HEK293 (cell line): ENCODE measurements around the gene CRYBA4.

Source experiments
- SETDB1 ChIP-seq: IDR thresholded peaks from one replicate; pipeline ENCODE4 v1.6.1; 2017; ENCODE audit warnings: mild to moderate bottlenecking, low read length, moderate library complexity, mixed read lengths; ENCODE audit not compliant: insufficient read length
- ZBTB17 ChIP-seq: fragments of 450-650 bp; formaldehyde crosslinking; IDR thresholded peaks from 2 replicates; pipeline ENCODE4 v1.5.1; 2016; ENCODE audit warnings: missing biosample characterization, missing genetic modification characterization
- ZFP37 ChIP-seq: fragments of 450-650 bp; formaldehyde crosslinking; IDR thresholded peaks from 2 replicates; pipeline ENCODE4 v1.5.1; 2016; ENCODE audit warnings: missing biosample characterization, missing genetic modification characterization
- ZNF138 ChIP-seq: fragments of 450-650 bp; formaldehyde crosslinking; IDR thresholded peaks from 2 replicates; pipeline ENCODE4 v1.5.1; 2016; ENCODE audit warnings: missing biosample characterization, missing genetic modification characterization, borderline replicate concordance
- ZNF24 ChIP-seq: fragments of 450-650 bp; formaldehyde crosslinking; IDR thresholded peaks from 2 replicates; pipeline ENCODE4 v1.5.1; 2016; ENCODE audit warnings: missing biosample characterization, missing genetic modification characterization
- ZNF266 ChIP-seq: fragments of 450-650 bp; formaldehyde crosslinking; IDR thresholded peaks from 2 replicates; pipeline ENCODE4 v1.5.1; 2016; ENCODE audit warnings: missing biosample characterization, missing genetic modification characterization, low read depth
- ZNF274 ChIP-seq, 2 experiments: fragments of 200-500 bp in 1 of 2; fragments of 450-650 bp in 1 of 2; sonication (Bioruptor generic) in 1 of 2; formaldehyde crosslinking in 1 of 2; IDR thresholded peaks; 2 replicates each; pipeline versions ENCODE4 v1.5.1 to v1.6.1; 2014 to 2016; ENCODE audit warnings: borderline replicate concordance in 1 of 2, inconsistent platforms in 1 of 2, low read length in 1 of 2, missing biosample characterization in 1 of 2, missing genetic modification characterization in 1 of 2
- ZNF404 ChIP-seq: fragments of 450-650 bp; formaldehyde crosslinking; IDR thresholded peaks from 2 replicates; pipeline ENCODE4 v1.5.1; 2017; ENCODE audit warnings: missing biosample characterization, missing genetic modification characterization
- ZSCAN16 ChIP-seq: fragments of 450-650 bp; formaldehyde crosslinking; IDR thresholded peaks from 2 replicates; pipeline ENCODE4 v1.5.1; 2016; ENCODE audit warnings: missing biosample characterization, missing genetic modification characterization
- TF ChIP-seq, protein P1 (sequence below): fragments of 450-650 bp; formaldehyde crosslinking; IDR thresholded peaks from 2 replicates; pipeline ENCODE4 v1.5.1; 2016; ENCODE audit warnings: missing biosample characterization, missing genetic modification characterization
- TF ChIP-seq, protein P2 (sequence below): fragments of 450-650 bp; formaldehyde crosslinking; IDR thresholded peaks from 2 replicates; pipeline ENCODE4 v1.5.1; 2016; ENCODE audit warnings: missing biosample characterization, missing genetic modification characterization
- TF ChIP-seq, protein P3 (sequence below): sonication (generic); formaldehyde crosslinking; IDR thresholded peaks from 2 replicates; pipeline ENCODE4 v1.8.1; 2022; ENCODE audit warnings: mild to moderate bottlenecking, moderate library complexity, missing genetic modification reagents

DNA sequence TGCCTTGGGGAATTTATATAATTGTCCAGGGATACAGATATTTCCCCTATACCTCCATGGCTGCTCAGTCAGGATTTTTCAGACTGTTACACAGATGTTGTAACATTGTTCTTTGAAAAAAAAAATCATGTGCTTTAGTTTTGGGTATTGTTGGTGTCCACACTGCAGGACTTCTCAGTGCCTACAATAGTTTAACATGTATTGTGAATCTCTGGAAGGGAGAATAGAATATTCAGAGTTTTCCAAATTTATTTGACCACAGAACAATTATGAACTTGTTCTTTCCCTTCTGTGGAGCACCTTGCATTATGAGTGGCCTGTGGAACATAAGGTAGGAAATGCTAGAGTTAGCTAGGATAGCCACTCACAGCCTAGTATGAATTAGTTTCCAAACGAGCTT lies 14.5 kb downstream of the CRYBA4 start:
- TF ChIP-seq, protein P1, sequence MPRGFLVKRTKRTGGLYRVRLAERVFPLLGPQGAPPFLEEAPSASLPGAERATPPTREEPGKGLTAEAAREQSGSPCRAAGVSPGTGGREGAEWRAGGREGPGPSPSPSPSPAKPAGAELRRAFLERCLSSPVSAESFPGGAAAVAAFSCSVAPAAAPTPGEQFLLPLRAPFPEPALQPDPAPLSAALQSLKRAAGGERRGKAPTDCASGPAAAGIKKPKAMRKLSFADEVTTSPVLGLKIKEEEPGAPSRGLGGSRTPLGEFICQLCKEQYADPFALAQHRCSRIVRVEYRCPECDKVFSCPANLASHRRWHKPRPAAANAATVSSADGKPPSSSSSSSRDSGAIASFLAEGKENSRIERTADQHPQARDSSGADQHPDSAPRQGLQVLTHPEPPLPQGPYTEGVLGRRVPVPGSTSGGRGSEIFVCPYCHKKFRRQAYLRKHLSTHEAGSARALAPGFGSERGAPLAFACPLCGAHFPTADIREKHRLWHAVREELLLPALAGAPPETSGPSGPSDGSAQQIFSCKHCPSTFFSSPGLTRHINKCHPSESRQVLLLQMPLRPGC (tag by site-specific recombination): no peak
- TF ChIP-seq ZNF266 (tag by site-specific recombination): no peak
- no peak for TF ChIP-seq ZSCAN16 (tag by site-specific recombination)
- TF ChIP-seq, protein P2, sequence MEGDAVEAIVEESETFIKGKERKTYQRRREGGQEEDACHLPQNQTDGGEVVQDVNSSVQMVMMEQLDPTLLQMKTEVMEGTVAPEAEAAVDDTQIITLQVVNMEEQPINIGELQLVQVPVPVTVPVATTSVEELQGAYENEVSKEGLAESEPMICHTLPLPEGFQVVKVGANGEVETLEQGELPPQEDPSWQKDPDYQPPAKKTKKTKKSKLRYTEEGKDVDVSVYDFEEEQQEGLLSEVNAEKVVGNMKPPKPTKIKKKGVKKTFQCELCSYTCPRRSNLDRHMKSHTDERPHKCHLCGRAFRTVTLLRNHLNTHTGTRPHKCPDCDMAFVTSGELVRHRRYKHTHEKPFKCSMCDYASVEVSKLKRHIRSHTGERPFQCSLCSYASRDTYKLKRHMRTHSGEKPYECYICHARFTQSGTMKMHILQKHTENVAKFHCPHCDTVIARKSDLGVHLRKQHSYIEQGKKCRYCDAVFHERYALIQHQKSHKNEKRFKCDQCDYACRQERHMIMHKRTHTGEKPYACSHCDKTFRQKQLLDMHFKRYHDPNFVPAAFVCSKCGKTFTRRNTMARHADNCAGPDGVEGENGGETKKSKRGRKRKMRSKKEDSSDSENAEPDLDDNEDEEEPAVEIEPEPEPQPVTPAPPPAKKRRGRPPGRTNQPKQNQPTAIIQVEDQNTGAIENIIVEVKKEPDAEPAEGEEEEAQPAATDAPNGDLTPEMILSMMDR (tag by site-specific recombination): no peak
- no peak for TF ChIP-seq ZNF24 (tag by site-specific recombination)
- no peak for TF ChIP-seq ZBTB17 (tag by site-specific recombination)
- TF ChIP-seq, protein P3, sequence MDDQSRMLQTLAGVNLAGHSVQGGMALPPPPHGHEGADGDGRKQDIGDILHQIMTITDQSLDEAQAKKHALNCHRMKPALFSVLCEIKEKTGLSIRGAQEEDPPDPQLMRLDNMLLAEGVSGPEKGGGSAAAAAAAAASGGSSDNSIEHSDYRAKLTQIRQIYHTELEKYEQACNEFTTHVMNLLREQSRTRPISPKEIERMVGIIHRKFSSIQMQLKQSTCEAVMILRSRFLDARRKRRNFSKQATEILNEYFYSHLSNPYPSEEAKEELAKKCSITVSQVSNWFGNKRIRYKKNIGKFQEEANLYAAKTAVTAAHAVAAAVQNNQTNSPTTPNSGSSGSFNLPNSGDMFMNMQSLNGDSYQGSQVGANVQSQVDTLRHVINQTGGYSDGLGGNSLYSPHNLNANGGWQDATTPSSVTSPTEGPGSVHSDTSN (CRISPR knock-in tag): no peak
- TF ChIP-seq SETDB1: no peak
- no peak for TF ChIP-seq ZNF138 (tag by site-specific recombination)
- TF ChIP-seq ZFP37 (tag by site-specific recombination): no peak
- TF ChIP-seq ZNF404 (tag by site-specific recombination): no peak
- TF ChIP-seq ZNF274 (IDR thresholded peaks at IDR 0.05; ENCODE audit: low read length): no peak
- no peak for TF ChIP-seq ZNF274 (tag by site-specific recombination; IDR thresholded peaks at IDR 0.05; ENCODE audit: borderline replicate concordance)
